Left hindlimb (tissue), 1 donor: ENCODE measurements around the gene VRK1.
"Not testable (repeated sequence)": the region's sequence is repeated elsewhere in the genome, so short reads cannot be mapped to it uniquely, and the experiment has no call there.

Experiments
- DNase-seq: peaks from one replicate; pipeline ENCODE4 v3.0.0-alpha.2; 2018

VRK1 gene

DNA sequence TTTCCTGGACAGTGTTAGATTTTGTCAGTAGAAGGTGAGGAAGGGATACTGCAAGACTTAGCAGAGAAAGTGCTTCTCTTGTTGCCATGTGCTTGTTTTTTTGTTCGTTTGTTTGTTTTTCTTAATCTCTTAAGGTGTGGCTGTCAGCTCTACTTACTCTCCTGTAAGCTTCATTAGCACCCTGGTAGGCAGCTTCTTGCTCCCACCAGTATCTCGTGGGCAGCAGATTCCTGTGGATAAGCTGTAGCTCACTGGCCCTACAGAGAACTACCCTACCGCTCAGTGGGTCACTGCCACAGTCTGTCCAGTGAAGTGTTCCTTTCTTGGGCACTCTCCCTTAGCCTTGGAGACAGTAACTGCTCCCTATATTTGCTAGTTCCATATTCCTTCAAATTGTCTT lies 30.1 kb downstream of the VRK1 start:
- no peak for DNase-seq

DNA sequence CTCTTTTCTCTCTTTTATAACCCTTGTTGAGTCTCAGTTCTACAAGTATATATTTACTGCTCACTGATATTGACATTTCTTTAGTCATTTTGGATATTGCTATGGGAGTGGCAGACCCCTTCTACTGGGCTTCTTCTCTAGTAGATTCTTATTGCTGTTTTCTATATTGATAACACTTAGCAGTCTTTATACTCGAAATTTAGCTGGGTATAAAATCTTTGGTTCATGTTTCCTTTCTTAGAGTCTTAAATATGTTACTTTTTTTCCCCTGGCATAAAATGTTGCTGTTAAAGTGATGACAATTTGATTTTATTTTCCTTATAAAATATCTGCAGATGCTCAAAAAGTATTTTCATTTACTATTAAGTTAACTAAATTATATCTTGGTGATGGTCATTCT lies 32.6 kb downstream of the VRK1 start:
- no peak for DNase-seq

DNA sequence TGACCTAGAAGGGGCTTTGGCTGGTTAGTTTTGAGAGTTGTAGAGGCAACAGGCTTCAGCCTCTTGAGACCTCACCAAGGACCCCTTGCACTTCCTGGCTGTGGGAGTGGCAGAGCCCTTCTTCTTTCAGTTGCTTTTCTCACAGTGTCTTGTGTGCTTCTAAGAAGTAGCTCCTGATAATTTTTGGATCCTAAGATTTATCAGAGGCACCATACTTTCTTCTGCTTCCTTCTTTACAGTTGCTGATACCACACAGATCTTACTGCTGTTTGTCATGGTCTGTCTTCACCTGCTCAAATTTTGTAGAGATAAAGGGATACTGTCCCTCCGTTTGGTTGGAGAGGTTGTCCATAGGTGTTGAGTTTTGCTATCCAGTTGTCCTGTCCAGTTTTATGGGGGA lies 33.8 kb downstream of the VRK1 start:
- no peak for DNase-seq

DNA sequence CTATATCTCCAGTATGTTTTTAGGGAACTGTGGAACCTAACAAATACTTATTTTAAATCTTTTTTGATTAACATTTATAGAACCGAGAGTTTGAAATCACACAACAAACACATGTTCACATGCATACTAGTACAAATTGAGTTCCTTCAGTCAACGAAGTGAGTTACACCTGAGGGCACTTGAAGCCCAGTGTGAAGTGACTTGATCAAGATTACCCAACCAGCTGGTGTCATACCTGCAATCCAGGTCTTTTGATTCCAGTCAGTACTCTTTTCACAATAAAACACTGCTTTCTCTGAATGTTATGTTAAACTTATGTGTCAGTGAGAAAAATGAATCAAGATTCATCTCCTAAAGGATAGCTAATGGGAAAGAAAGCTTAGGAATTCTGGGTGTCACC lies 35.2 kb downstream of the VRK1 start:
- no peak for DNase-seq

DNA sequence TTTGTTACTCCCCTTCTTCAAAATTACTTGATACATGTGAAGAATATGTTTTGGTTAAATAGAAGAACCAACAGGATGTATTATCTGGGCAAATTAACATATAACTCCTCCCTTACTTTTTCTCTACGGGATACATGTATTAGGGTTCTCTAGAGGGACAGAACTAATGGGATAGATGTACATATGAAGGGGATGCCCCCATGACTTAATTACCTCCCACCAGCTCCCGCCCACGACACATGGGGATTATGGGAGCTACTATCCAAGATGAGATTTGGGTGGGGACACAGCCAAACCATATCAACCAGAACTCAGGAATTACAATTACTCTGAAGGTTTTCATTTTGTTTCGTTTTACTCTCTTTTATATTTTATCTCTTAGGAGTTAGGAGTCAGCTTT lies 41.3 kb downstream of the VRK1 start:
- DNase-seq, result no peak

DNA sequence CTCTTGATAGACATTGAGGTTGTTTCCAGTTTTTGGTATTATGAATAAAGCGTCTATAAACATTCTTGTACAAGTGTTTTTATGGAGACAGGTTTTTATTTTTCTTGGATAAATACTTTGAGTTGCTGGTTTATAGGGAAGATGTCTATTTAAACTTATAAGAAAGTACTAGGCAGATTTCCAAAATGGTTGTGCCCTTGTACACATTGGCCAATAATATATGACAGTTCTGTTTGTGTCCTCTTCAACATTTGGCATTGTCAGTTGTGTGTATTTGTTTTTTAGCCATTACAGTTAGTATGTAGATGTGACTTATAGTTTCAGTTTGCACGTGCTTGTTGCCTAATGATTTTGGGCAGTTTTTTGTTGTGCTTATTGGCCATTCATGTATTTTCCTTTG lies 42.1 kb downstream of the VRK1 start:
- no peak for DNase-seq

DNA sequence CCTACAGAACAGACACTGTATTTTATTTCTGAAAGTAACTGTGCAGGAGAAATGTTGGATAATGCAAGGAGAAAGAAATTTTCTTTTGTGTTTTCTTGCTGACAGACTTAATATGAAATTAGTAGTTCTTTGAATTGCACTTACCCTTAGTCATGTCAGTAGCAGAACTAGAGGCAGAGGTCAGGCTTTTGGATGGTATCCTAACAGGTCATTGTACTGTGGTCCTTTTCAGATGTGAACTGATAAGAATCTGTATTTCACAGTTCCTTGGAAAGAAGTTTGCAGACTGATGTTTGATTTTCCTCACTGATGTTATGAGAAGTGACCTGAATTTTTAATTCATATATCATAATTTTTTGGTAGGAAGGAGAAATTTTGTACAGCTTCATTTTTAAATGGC lies 46.0 kb downstream of the VRK1 start:
- DNase-seq, result no peak

DNA sequence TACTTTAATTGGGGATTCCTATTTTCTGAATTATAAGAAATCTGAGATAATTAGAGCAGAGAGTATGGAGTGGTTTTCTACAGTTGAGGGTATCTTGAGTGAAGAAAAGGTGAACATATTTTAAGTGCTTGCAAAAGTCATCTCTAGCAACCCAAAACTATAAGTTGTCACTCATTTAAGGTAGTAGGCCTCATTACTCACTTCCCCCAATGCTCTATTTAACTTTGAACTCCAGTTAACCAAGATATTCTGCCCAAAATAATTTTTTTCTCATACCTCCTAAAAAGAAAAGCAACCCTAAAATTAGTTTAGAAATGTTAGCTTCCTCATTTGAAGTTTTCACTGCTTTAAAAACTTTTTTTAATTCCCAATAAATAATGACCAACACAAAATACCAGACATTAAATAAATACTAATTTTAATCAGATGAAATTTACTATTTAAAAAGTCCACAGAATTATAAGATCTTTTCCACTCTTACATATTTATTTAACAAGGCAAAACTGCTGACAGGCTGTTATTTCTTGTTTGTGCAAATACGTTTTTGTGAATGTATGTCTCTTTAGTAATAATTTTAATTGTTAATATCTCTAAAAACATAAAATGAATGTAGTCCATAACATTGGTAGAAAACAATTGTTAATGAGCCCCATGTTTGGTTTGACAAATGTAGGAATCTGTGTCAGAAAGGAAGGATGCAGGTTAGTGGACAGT lies 47.8 kb downstream of the VRK1 start:
- no peak for DNase-seq

DNA sequence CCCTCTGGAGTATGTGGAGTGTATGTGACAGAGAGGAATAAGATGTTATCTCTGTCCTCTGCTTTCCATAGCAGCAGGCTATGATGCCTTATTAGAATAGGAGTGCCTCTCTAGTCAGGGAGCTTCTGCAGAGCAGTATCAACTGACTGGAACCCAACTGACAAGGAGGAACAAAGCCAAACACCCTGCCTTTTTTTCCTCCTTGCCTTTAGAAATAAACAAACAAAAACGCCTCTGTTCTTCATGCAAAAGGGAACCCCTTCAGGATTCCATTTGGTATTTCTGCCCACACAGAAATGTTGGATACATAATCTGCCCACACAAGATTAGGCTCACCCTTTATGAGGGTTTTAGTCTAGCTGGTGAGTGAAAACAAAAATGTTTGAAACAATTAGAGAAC lies 50.3 kb downstream of the VRK1 start:
- DNase-seq, result no peak

DNA sequence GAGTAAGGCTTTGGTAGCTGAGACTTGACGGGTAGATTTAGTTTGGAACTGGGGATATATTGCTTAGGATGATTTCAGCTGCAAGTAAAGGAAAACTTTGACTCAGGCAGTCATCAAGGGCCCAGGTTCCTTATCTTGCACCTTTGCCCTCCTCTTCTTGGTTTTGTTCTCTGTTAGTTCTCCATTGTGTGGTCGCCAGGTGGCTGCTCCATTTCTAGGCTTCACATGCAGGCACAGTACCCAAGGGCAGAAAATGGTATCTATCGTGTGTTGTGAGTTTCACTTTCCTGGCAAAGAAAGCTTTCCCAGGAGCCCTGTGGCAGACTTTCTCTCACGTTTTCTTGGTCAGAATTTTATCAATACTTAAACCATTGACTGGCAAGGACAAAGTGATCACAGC lies 50.8 kb downstream of the VRK1 start:
- no peak for DNase-seq

DNA sequence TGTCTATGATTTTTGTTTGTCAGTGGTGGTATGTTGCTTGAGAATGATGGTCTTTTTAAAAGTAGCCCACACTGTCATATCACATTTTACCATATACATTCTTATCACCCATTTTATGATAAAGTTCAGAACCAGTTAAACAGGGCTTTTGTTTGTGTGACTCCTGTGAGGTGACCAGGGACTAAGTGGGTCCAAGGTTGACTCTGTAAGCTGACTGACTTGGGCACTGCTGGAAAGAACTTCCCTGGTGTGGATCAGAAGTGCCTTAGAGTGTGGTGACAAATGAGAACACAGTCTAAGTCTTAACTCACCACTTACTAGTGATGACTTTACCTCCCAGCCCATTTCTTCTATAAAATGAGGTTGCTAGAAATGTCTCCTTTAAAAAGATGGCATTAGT lies 52.6 kb downstream of the VRK1 start:
- no peak for DNase-seq

DNA sequence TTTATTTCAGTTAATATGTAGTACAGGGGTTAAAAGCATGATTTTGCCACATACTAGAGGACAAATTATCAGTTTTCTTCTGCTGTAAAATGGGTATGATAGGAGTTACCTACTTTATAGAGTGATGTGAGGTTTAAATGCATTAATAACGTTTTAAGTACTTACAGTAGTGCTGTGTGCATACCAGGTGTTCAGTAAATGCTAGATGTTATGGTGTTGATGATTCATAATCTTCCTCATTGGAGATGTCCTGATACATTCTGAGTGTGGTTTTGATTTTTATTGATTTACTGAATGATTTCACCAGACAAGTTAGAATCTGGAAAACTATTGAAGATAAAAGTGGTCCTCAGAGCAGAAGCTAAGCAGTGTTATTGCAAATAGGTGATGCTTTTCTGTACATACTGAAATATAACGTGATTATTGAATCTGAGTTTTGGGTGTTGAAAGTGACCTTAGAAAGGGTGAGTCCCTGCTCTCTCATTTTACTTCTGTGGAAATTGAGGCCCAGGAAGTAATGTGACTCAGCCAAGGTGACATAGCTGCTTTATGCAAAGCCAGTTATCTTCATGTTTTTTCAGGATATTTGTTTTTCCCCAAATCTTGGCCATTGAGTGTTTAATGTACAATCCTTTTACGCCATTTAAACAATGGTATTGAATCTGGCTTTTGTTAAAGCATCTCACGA lies 54.7 kb downstream of the VRK1 start:
- no peak for DNase-seq

DNA sequence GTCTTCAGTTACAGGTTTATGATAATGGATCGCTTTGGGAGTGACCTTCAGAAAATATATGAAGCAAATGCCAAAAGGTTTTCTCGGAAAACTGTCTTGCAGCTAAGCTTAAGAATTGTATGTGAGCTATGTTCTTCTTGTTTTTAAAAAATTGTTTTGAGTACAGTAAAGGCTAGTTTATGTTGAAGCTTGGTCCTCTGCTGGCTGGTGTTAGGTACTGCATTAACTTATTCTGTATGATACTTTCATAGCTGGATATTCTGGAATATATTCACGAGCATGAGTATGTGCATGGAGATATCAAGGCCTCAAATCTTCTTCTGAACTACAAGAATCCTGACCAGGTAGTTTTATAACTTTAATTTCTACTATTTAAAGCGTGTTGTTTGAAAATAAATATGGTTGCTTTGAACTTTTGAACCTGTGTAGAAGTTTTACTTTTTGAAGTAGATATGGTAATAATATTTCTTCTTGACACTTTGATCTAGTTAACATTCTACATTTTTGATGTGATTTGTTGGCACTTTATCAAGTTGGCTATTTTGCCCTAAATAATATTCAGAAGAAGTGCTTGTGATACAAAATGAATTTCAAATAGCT lies 55.7 kb downstream of the VRK1 start:
- no peak for DNase-seq

DNA sequence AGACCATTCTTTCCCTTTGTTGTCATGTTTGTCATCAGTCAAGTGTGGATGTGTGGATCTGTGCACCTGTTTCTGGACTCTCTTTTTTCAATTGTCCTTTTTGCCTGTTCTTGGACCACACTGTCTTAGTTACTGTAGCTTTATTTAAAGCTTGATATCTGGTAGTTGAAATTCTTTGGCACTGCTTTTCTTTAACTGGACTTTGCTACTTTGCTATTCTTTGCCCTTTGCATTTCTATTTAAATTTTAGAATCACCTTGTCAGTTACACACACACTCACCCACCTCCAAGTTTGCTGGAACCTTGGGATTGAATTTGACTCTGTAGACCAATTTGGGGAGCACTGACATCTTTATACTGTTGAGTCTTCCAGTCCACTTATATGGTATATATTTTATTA lies 61.5 kb downstream of the VRK1 start:
- no peak for DNase-seq

DNA sequence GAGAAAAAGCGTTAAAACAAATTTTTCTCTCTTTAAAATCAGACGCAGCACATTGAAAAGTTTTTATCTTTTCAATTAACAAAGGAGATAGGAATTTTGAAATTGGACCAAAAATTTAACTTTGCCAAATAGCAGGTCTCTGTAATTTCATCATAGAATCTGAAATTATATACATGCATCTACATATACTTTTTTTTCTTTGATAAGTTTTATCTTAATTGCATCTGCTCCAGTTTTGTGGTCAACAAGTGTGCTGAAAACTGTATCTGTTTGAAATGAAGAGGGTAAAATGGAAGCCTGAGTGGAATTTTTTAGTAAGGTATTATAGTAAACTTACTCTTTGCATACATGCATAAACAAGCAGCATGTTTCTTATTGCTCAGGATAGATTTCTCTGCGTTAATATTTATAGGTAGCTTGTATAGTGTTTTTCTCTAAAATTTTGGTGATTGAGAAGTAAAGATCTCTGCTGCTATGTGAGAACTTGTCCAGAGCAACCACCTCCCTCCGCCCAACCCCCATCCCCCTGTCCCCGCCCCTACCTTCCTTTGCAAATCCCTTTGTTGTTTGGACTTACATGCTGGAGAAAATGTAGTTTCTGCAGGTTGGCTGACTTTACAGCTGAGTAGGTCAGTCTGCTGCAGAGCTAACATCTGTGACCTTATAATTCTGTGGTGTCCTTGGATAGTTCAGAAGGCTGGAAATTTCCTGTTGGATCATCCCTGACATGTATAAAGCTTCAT lies 64.6 kb downstream of the VRK1 start:
- DNase-seq, result no peak

DNA sequence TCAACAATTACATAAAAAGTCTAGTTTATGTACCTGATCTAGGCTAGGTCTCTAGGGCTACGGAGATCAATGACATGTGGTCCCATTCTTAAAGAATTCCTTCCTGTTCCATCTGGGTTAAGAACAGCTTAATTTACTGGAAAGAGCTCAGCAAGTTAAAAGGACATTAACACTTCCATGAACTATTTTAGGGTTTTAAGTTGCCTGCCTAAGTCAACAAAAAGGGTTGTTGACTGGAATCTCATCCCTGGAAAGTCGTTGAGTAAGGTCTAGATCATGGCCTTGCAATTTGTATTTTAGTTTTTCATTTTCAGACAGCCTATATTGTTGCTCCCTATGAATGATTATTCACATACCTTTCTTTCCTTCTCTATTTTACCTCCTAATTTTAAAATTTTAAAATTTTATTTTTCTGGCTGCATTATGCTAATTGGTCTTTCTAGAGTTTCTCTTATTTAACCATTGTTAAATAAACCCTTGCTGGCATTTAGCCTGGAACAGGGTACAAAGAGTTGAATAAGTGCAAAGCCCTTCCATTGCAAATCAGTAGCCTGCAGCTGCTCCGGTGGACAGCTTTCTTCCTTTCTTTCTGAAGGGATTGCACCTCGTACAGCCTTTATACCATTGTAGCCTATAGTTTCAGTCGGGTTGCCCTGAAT lies 66.3 kb downstream of the VRK1 start:
- DNase-seq, result no peak

DNA sequence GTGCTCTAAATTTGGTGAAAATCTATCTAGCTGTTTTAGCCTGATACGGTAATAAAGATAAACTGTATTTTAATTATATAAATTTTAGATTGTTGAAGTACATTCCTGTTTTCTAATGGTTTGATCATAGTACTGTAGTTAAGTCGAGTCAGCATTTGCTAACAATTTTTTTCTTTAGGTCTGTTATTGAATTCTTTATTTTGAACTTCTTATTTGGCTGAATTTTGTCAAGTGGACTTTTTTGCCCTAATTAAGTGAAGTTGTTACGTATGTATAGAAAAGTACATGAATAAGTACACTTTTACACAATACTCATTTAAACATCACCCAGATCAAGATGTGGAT lies 66.8 kb downstream of the VRK1 start:
- no peak for DNase-seq

DNA sequence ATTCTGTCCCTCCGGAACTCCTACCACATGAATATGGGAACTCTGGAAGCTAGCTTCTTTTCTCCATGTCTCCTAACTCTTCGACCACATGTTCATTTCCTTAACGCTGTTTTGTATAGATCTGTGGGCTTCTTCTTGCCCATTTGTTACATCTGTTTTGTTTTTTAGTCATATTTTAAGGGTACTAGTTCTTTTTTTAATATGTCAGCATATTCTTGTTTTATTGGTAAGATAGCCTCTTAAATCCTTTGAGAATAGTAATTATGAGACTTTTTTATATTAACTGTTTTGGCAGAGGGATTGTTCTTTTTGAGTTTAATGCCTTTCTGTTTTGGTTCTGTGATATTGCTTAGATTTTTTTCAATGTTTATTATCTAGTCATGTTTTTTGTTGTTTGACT lies 70.5 kb downstream of the VRK1 start:
- no peak for DNase-seq

DNA sequence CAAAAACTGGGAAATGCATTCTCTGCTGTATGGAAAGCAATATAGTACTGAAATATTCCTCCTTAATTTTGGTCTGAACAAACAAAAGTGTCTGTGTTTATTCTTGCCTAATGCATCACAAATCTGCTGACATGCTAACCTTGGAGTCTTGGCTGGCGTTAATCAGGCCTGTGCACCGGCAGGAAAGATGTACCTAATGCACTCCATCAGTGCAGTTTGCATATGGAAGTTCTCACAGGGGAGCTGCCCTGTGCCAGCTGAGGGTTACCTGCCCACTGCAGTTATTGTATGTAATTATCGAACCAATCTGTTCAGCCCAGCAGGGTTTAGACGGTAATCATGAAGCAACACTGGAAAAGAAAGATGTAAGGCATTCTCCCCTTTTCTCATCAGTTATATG lies 76.9 kb downstream of the VRK1 start:
- DNase-seq, result no peak

DNA sequence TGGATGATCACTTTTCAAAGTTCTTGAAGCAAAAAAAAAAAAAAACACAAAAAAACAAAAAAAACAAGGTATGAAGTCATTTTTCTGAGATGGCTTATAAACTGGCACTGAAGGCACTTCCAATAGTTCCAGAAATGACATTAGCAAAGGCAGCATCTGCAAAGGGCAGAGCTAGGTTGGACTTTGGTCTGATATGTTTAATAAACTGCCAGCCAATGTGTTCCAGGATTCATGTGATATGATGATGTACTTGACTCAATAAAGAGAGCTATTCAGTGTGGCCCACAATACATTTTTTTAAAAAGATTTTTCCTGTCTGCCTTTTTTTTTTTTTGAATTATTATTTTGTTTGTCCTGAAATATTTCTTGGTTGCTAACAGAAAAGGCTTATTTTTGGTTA lies 79.6 kb downstream of the VRK1 start:
- no peak for DNase-seq

DNA sequence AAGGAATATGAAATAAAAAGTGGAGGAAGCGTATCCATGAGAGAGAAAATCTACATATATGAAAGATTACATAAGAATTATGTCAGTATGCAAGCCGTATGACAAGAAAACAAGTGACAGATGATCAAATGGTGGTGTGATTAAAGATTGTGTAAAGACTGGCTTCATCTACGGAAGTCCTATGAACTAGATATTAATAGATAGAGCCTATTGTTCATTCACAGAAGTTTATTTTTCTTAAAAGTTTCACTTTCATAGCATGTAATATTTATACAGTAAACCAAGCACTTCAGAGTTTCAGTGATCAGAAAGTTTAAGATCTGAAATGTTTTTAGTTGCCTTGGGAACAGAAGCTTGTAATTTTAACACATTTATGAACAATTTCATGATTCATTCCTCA lies 84.5 kb downstream of the VRK1 start:
- no peak for DNase-seq

DNA sequence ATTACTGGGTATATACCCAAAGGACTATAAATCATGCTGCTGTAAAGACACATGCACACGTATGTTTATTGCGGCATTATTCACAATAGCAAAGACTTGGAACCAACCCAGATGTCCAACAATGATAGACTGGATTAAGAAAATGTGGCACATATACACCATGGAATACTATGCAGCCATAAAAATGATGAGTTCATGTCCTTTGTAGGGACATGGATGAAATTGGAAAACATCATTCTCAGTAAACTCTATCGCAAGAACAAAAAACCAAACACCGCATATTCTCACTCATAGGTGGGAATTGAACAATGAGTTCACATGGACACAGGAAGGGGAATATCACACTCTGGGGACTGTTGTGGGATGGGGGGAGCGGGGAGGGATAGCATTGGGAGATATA lies 86.8 kb downstream of the VRK1 start:
- DNase-seq, result not testable (repeated sequence)

DNA sequence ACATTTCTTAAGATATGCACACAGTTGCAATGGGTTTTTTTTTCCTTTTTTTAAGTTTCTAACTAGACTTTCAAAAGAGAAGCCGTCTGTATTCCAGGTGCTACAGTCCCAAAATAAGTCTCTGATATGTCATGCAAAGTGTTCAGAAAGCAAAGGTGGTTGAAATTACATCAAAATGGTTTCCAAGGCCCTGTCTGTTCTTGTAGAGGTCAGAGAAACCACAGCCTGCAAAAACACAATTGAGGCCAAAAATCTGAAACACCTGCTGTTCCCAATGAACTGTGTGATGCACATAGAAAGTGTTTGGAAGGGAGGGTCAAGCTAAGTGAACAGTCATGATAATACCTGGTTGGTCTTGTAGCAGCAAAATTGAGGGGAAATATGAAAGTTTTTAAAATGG lies 91.0 kb downstream of the VRK1 start:
- no peak for DNase-seq

DNA sequence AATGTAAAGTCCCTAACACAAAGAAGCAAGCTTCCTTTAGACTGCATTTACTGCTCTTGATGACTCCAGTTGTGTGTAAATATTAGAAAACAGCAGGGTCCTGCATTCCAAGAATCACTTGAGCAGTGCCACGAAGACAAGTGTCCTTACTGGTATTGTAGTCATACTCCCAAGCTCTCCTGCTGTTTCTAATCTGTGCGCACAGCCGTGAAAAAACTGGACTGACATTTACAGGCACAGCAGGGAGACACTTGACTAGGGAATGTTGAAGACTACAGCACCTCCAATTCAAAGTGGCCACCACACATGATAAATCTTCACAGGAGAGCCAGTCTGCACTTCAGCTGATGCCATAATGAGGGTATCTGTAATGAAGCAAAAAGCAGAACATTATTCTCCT lies 91.4 kb downstream of the VRK1 start:
- DNase-seq, result no peak
